Measurements from ENCODE around the gene SLC44A1. TPM values are rescaled to one million over a fixed set of nuclear protein-coding genes. Genes with fewer than 3 reads are reported as not detected.

The SLC44A1 gene
- total RNA-seq (10 to 100 TPM; 58.0 to 73.5 TPM), polyA plus RNA-seq (ENCODE audit: insufficient read length in 6 of 6) (10 to 100 TPM; 64.0 to 79.8 (median 75.6) TPM)
- long read RNA-seq, donor 1, full-length matches to known transcripts = 12 of 76 reads
- long read RNA-seq, donor 1, partial matches to known transcripts = 64 of 76 reads
- long read RNA-seq, donor 1, other reads (novel, unspliced or antisense) = 0 of 76 reads
- long read RNA-seq, donor 2, full-length matches to known transcripts = 8 of 119 reads
- long read RNA-seq, donor 2, partial matches to known transcripts = 111 of 119 reads
- long read RNA-seq, donor 2, other reads (novel, unspliced or antisense) = 0 of 119 reads
- long read RNA-seq, donor 3, full-length matches to known transcripts = 10 of 18 reads
- long read RNA-seq, donor 3, partial matches to known transcripts = 8 of 18 reads
- long read RNA-seq, donor 3, other reads (novel, unspliced or antisense) = 0 of 18 reads
- long read RNA-seq, donor 4, full-length matches to known transcripts = 16 of 25 reads
- long read RNA-seq, donor 4, partial matches to known transcripts = 4 of 25 reads
- long read RNA-seq, donor 4, other reads (novel, unspliced or antisense) = 5 of 25 reads
- long read RNA-seq, donor 5, full-length matches to known transcripts = 6 of 30 reads
- long read RNA-seq, donor 5, partial matches to known transcripts = 24 of 30 reads
- long read RNA-seq, donor 5, other reads (novel, unspliced or antisense) = 0 of 30 reads
- long read RNA-seq, donor 6, full-length matches to known transcripts = 15 of 20 reads
- long read RNA-seq, donor 6, partial matches to known transcripts = 5 of 20 reads
- long read RNA-seq, donor 6, other reads (novel, unspliced or antisense) = 0 of 20 reads
- long read RNA-seq, donor 7, full-length matches to known transcripts = 6 of 6 reads
- long read RNA-seq, donor 7, partial matches to known transcripts = 0 of 6 reads
- long read RNA-seq, donor 7, other reads (novel, unspliced or antisense) = 0 of 6 reads
- long read RNA-seq, donor 8, full-length matches to known transcripts = 9 of 22 reads
- long read RNA-seq, donor 8, partial matches to known transcripts = 13 of 22 reads
- long read RNA-seq, donor 8, other reads (novel, unspliced or antisense) = 0 of 22 reads
- long read RNA-seq, donor 9 = 0 reads
- long read RNA-seq, donor 10, transcript SLC44A1-203 (16 exons, 3,088 nt) = major isoform, 6 of 9 reads
- long read RNA-seq, donor 10, partial matches to known transcripts = 1 of 9 reads
- long read RNA-seq, donor 10, other reads (novel, unspliced or antisense) = 2 of 9 reads
- long read RNA-seq, donor 11, full-length matches to known transcripts = 49 of 133 reads
- long read RNA-seq, donor 11, partial matches to known transcripts = 84 of 133 reads
- long read RNA-seq, donor 11, other reads (novel, unspliced or antisense) = 0 of 133 reads
- long read RNA-seq, donor 12, full-length matches to known transcripts = 8 of 16 reads
- long read RNA-seq, donor 12, partial matches to known transcripts = 8 of 16 reads
- long read RNA-seq, donor 12, other reads (novel, unspliced or antisense) = 0 of 16 reads

DNA sequence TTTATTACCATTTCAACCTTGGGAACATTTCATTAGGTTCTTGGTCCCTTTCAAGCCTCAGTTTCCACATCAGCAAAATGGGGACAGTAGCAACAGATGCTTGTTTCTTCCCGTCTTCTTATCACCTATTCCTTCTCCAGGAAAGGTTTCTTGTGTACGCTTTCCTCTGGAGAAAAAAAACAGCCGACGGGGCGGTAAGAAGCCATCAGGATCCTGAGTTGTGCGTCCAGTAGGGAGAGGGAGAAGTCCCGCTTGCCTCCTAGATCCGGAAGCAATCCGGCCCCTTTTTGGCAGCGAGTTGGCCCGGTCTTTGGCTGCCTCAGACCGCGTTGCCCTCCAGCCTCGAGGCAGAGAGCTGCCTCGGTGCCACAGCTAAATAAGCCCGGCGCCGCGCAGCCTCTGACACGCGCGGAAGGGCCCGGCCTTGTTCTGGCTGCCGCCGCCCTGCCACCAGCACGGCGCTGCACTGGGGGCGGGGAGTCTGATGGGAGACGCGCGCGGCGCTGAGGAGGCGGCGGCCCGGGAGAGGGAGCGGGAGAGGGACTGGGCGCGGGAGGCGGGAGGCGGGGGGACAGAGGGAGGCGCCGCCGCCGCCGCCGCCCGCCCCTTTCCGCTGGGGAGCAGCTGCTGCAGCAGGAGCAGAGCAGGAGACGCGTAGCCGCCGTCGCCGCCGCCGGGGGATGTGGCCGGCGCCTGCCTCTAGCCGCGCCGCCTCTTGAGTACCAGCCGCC lies at the start of gene SLC44A1:
TSS of gene SLC44A1 (plus strand) at position 649 of the 731 bp plus-strand sequence. CDS start 218 bp downstream, outside the sequence.
- DNase-seq (peak; percentile 92 to 100 (median 98)), ATAC-seq (peak; percentile 96)
- intact Hi-C loops (cut with DNase I) = no loop called here
- Histone ChIP-seq H3K36me3 (no peaks in the 10 kb centered on the region), H3K27me3 (no peaks in the 10 kb centered on the region), H3K9me3 (no peaks in the 10 kb centered on the region), H3K4me1 (peaks cover 11 to 41% of the 10 kb centered on the region in 2 donors), H3K4me3 (peak within 1 kb of the TSS; percentile 68 to 82), H3K27ac (peak within 1 kb of the TSS; percentile 85 to 86)
- TF ChIP-seq, protein P1, sequence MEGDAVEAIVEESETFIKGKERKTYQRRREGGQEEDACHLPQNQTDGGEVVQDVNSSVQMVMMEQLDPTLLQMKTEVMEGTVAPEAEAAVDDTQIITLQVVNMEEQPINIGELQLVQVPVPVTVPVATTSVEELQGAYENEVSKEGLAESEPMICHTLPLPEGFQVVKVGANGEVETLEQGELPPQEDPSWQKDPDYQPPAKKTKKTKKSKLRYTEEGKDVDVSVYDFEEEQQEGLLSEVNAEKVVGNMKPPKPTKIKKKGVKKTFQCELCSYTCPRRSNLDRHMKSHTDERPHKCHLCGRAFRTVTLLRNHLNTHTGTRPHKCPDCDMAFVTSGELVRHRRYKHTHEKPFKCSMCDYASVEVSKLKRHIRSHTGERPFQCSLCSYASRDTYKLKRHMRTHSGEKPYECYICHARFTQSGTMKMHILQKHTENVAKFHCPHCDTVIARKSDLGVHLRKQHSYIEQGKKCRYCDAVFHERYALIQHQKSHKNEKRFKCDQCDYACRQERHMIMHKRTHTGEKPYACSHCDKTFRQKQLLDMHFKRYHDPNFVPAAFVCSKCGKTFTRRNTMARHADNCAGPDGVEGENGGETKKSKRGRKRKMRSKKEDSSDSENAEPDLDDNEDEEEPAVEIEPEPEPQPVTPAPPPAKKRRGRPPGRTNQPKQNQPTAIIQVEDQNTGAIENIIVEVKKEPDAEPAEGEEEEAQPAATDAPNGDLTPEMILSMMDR (IDR thresholded peaks at IDR 0.05) = peak in 1 of 2 donors; percentile 20

DNA sequence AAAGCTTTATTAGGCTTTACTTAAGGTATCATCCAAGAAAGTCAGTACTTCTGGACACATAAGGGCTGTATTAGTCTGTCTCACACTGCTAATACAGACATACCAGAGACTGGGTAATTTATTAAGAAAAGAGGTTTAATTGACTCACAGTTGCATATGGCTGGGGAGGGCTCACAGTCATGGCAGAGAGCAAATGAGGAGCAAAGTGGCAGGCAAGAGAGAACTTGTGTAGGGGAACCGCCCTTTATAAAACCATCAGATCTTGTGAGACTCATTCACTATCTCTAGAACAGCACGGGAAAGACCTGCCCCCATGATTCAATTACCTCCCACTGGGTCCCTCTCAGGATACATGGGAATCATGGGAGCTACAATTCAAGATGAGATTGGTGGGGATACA lies 49.2 kb upstream of the SLC44A1 start:
- TF ChIP-seq, protein P1 (IDR thresholded peaks at IDR 0.05) = no peak
- H3K4me3 ChIP-seq = no peak overlapping the region
- no peaks in the 10 kb centered on the region for H3K27me3 ChIP-seq
- H3K9me3 ChIP-seq = no peaks in the 10 kb centered on the region
- intact Hi-C loops (cut with DNase I) = no loop called here
- H3K4me1 ChIP-seq = peaks cover 0 to 50% of the 10 kb centered on the region in 2 donors
- ATAC-seq (no peak), DNase-seq (no peak)
- no peaks in the 10 kb centered on the region for H3K36me3 ChIP-seq
- no peak overlapping the region for H3K27ac ChIP-seq

DNA sequence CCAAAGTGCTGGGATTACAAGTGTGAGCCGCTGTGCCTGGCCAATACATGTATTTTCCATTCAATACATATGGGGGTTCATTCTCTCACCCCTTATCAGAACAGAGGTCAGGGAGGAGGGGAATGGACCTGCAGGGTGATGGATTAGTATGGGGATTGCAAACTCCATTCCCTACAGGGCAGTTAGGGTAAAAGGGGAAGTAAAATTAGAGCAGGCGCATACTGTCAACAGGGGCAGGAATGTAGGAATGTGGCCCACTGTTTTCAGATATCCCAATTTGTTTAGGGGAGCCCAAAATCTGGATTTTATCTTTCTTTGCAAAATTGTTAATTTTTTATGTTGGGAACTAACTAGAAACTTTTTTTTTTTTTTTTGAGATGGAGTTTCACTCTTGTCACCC lies 46.4 kb upstream of the SLC44A1 start:
- TF ChIP-seq, protein P1 (IDR thresholded peaks at IDR 0.05) = no peak
- H3K4me3 ChIP-seq = no peak overlapping the region
- ATAC-seq (no peak), DNase-seq (no peak)
- H3K9me3 ChIP-seq = no peaks in the 10 kb centered on the region
- peaks cover 0 to 28% of the 10 kb centered on the region in 2 donors for H3K4me1 ChIP-seq
- H3K27me3 ChIP-seq = no peaks in the 10 kb centered on the region
- H3K36me3 ChIP-seq = no peaks in the 10 kb centered on the region
- intact Hi-C loops (cut with DNase I) = no loop called here
- H3K27ac ChIP-seq = no peak overlapping the region

DNA sequence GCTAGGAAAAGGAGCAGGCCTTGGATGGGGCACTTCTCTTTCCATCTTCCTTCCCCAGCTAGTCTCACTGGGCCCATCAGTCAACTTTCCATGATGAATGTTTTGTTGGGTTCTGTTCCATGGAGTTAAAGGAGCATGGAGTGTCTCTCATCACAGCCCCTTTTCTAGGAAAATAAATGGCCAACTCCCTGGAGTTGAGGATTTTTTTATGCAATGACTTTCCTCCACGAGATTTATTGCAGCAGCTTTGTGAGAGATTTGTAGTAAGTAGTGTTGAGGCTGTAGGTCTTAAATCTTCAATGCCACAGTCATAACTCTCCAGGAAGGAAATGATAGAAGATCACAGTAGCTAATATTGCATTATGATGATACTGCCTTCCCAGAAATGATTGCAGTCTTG lies 45.6 kb upstream of the SLC44A1 start:
- Histone ChIP-seq H3K4me1 (peaks cover 0 to 20% of the 10 kb centered on the region in 2 donors), H3K27ac (no peak overlapping the region), H3K36me3 (no peaks in the 10 kb centered on the region), H3K9me3 (no peaks in the 10 kb centered on the region), H3K4me3 (no peak overlapping the region), H3K27me3 (no peaks in the 10 kb centered on the region)
- intact Hi-C loops (cut with DNase I) = no loop called here
- TF ChIP-seq, protein P1 (IDR thresholded peaks at IDR 0.05) = no peak
- DNase-seq = no peak
- no peak for ATAC-seq

Measured in left lung (tissue), 14 donors.